ENCODE results near the gene FAM186B.
"Not testable (repeated sequence)": the region's sequence is repeated elsewhere in the genome, so short reads cannot be mapped to it uniquely, and the experiment has no call there.

Gene FAM186B, protein sequence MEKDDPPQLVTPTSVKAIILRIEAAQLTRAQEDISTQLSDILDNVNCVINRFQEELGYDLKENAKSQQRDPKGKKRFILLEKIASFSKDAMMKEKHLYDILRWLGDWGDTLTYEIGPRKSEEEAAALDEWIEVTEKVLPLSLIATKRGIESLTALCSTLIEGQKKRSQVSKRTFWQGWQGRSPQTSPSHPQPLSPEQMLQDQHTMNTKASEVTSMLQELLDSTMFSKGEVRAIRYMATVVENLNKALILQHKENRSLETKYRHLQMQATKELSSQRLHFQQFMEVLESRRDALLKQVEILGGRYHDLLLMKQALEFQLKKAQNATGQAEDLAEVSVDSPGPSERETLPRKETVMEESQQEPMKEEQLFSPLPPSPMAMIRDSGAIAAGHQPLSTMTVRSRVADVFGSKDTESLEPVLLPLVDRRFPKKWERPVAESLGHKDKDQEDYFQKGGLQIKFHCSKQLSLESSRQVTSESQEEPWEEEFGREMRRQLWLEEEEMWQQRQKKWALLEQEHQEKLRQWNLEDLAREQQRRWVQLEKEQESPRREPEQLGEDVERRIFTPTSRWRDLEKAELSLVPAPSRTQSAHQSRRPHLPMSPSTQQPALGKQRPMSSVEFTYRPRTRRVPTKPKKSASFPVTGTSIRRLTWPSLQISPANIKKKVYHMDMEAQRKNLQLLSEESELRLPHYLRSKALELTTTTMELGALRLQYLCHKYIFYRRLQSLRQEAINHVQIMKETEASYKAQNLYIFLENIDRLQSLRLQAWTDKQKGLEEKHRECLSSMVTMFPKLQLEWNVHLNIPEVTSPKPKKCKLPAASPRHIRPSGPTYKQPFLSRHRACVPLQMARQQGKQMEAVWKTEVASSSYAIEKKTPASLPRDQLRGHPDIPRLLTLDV

DNA sequence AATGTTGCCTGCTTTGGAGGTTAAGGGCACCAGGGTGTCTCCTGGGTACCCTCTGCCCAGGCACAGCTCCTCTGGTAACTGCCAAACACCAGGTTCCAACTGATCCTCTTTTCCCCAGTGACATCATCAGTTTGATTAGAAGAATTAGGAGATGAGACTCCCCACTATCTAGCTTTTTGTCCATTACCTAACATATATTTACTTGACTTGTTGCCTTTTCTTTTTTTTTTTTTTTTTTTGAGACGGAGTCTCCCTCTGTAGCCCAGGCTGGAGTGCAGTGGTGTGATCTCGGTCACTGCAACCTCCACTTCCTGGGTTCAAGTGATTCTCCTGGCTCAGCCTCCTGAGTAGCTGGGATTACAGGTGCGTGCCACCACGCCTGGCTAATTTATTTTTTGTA is at the start of gene FAM186B:
Gene FAM186B (minus strand): TSS at position 101 of the 400 bp plus-strand sequence. CDS start 162 bp downstream, outside the sequence.
- not testable (repeated sequence) for DNase-seq

DNA sequence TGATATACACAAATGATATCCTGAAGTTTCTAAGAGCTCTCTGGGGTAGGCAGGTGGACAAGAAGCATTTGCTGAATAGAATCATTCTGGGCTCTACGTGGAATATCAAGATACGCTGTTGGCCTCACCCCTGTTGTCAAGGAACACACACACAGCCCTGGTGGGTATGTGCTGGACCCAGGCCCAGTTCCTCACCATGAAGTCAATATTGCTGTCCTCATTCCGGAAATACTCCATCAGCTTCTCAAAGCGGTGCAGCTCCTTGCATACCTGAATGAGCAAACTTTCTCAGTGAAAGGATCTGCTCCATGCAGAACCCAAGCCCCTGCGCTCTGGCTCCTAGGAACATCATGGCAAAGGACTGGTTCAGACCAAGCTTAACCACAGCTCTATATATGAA is 49.3 kb upstream of the FAM186B start:
- no peak for DNase-seq

- no peak for DNase-seq
These were observed 47.6 kb upstream of the FAM186B start for GRCh38 chr12:49652921-49653520.

DNA sequence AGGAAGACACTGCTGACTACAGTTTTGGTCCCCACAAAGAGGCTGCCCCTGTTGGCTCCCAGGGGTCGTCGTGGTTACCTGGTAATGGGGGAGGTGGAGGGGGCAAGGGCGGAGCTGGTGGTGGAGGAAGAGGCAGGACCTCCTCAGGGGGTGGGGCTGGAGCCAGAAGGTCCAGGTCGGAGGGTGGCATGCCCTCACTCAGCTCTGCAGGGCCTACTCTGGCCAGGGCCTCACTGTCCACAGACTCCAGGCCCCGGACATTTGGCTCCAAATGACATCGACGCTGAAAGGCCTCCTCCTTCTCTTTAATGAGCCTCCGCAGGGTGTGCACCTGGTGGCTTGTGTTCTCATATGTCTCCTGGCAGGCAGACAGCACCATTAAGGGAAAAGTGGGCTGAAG is 46.4 kb upstream of the FAM186B start:
- DNase-seq, result no peak

GRCh38 chr12:49649892-49650291 is 44.5 kb upstream of the FAM186B start:
- DNase-seq, result no peak

GRCh38 chr12:49649445-49649844 is 44.0 kb upstream of the FAM186B start:
- DNase-seq, result no peak

DNA sequence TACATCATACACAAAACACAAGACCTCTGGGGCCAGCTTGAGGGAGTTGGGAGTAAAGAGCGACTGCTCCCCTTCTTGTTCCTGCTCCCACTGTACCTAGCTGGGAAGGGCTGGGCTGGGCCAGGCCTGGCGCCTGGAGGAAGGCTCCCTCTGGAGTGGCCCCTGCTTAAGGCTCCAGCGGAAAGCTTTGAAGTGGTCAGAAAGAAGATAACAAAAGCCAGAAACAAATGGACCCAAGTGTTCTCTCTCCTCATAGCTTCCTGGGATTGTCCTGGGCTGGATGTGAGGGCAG is 43.2 kb upstream of the FAM186B start:
- no peak for DNase-seq

GRCh38 chr12:49647827-49648711 is 42.6 kb upstream of the FAM186B start:
- DNase-seq, result peak in 2 of 51 donors; percentile 13 to 14

GRCh38 chr12:49646871-49647654 is 41.6 kb upstream of the FAM186B start:
- no peak for DNase-seq

DNA sequence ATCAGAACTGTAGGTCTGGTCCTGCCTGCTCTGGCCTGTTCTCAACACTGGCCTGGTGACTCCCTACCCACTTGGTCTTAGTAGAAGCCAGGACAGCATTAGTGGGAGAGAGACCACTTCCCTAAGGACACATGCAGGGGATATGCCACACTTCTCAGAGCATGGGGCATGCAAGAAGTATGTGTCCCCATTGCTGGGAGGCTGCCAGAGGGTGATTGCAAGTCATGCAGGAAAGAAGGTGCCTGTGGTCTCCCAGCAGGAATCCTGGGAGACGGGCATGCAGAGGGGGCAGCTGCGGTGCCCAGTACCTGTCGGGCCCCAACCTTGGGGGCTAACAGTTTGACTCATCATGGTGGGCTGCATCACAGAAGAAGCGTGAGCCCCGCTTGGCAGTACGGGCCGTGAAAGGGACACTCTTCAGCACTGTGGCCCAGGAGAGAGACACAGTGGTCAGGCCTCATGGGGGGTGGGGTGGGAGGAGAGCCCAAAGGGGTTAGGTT is 40.9 kb upstream of the FAM186B start:
- no peak for DNase-seq

DNA sequence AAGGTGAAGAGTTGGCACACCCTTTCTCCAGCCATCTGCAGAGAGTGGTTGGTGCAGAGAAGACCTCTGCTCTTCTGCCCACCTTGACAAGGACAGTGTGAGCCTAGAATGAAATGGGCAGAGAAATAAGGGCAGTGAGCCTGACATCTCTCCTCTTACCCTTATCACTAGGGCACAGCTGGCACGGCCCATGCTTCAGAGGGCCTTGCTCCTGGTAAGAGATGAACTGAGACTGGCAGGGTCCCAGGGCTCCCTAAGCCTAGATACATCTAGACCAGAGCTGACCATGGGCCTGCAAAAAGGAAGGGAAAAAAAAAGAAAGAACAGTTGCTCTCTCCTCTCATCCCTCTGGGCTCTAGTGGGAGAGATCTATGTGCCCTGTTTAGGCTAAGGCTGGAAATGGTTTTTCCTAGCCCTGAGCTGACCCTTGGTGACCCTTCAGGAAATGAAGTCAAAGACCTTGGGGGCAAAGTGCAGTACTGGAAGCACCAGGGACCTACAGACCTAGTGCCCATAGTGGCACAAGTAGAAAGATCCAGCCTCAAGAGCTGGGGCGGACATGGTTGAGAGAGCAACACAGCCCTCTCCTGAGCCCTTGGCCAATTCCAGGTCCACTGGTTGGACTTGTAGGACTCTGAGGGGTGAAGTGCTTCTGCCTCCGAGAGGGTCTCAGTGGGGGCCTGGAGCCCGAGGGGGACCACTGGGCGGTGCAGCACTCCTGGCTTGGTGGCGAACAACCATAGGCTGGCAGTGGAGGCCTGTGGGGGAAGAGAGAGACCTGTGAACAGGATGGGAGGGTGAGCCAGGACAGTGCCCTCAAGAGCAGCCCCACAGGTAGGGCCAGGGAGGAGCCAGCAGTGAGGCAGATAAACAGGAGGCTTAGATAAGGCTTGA is 40.0 kb upstream of the FAM186B start:
- no peak for DNase-seq

- peak in 48 of 51 donors; percentile 12 to 86 (median 58) for DNase-seq
These were observed 39.2 kb upstream of the FAM186B start for GRCh38 chr12:49644620-49644994.

DNA sequence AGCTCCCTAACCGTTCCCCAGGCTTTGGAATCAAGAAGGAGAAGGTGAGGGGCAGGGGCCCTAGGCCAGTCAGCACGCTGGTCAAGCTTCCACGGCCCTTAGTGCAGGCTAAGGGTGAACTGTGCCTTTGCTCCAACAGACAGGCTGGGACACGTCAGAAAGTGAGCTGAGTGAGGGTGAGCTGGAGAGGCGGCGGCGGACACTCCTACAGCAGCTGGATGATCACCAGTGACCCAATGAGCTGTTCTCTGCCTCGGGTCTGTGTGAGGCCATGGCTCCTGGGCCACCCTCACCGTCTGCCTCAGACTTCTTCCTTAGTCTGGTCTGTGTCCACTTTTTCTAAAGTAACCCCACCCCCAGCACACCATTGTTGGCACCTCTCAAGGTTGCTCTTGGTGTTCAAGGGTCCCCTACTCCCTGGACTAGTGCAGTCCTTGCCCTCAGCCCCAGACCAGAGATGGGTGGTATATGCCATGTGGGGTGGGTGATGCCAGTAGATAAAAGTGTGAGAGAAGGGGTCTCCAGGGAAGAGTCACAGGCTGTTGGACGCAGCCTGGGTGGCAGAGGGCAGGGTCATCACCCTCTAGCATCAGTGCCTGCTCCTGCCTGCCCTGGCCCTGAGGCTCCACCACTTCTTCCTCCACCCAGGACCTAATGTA is 38.7 kb upstream of the FAM186B start:
- DNase-seq, result peak in 1 of 51 donors; percentile 14

DNA sequence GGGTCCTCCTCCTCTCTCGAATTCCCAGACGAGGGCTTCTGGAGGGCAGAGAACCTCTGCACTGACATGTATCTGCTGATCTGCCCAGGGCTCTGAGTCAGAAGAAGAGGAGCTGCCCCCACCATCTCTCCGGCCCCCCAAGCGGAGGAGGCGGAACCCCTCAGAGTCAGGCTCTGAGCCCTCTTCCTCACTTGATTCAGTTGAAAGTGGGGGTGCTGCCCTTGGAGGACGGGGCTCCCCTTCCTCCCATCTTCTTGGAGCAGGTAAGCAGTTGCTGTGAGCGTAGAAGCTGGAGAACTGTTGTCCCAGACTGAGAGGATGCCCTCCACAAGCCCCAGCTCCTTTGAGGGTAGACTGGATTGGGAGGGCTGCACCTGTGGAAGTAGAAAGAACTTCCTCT is 37.7 kb upstream of the FAM186B start:
- no peak for DNase-seq

DNA sequence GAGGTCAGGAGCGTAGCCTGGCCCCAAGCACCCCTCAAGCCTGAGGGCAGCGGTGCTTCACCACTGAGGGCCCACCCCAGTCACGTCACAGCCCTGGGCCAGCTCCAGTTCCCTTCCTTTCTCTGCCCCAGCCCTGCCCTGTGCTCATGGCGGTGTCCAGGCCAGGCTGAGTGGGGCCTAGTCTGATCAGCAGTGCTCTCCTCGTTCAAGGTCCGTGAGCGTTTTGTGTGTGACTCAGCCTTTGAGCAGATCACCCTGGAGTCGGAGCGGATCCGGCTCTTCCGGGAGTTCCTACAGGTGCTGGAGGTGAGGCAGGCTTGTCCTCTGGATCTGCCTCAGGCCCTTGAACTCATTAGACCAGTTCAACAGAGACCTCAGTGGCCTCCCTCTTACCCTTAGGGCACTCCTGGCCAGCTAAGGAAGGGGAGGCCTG is 36.9 kb upstream of the FAM186B start:
- DNase-seq, result no peak

DNA sequence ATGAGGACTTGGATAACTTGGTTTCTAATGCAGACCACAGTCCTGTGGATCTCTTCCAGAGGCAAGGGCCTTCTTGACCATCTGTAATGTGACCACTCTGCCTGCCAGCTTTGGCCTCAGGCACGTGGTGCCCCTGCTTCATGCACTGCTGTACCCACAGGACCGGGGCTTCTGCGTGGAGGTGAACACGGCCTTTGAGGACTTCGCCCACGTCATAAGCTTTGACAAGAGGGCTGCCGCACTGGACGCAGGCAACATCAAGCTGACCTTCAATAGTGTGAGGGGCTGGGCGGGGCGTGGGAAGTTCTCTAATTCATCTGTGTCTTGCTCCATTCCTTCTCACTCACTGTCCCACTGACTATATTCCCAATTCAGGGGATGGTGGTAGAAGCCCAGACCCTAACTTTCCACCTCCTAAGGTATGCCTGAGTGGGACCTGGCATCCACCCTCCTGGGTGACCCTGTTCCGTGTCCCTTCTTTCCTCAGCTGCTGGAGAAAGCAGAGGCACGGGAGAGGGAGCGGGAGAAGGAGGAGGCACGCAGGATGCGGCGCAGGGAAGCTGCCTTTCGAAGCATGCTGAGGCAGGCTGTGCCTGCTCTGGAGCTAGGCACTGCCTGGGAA is 36.4 kb upstream of the FAM186B start:
- no peak for DNase-seq

DNA sequence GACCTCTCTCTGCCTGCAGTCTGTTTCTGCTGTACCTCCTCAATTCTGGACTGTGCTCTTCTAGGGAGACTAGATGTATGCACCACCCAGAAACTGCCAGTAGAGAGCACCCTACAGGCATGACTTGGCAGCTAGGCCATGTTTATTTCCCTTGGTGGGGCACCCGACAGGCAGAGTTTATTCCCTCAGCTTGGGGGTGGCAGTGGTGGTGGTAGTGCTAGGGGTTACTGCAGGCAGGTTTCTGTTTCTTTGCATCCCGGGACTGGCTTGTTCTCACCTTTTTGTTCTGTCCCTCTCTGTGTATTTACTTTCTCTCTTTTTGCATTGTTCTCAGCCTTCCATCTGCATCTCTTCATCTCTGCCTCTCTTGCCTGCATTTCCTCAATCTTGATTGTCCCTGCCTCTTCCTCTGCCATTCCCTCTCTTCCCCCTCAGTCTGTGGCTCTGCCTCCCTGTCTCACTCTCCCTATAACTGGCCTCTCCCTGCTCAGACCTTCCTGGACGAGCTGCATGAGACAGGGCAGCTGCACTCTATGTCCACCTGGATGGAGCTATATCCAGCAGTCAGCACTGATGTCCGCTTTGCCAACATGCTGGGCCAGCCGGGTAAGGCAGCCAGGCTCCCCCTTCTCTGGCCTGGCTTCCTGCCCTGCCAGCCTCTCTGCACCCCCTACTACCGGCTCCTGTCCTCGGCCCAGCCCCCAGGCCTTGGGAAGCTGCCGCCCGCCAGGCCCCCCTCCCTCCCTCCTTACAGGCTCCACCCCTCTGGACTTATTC is 31.7 kb upstream of the FAM186B start:
- DNase-seq, result peak in 40 of 51 donors; percentile 9 to 84 (median 35)
